Bronchial epithelial cell (primary cell): ENCODE measurements around the gene TAS1R3. TPM values are rescaled to one million over a fixed set of nuclear protein-coding genes. Genes with fewer than 3 reads are reported as not detected.
A peak's percentile ranks its signal among the peaks of the same experiment; 100 is the strongest.

Source experiments
- DNase-seq: peaks from one replicate; pipeline ENCODE4 v3.0.0-alpha.2; 2010; ENCODE audit warnings: low read depth
- FAIRE-seq: peaks from 2 replicates; lab custom pipeline; 2011; peaks lifted over from hg19 to GRCh38; lab: Jason Lieb, UNC
- H3K27me3 ChIP-seq: 2 replicates; pipeline ENCODE4 v1.5.1; 2011; ENCODE audit warnings: low read length; ENCODE audit not compliant: control insufficient read depth, insufficient read depth
- H3K36me3 ChIP-seq: 2 replicates; pipeline ENCODE4 v1.5.1; 2011; ENCODE audit warnings: low read length; ENCODE audit not compliant: control insufficient read depth, insufficient read depth
- H3K4me3 ChIP-seq: 2 replicates; pipeline ENCODE4 v1.5.1; 2011; ENCODE audit warnings: mild to moderate bottlenecking, low read depth, low read length, control low read depth
- CTCF ChIP-seq: IDR thresholded peaks from 2 replicates; pipeline ENCODE4 v1.5.1; 2011; ENCODE audit warnings: mild to moderate bottlenecking, moderate library complexity, low read length, control low read depth, inconsistent platforms; ENCODE audit not compliant: insufficient read depth, severe bottlenecking
- total RNA-seq: library from RNA; depleted of rRNA; stranded (reverse); fragments of >200 nt; gene quantifications from 2 replicates; pipeline ENCODE4 v1.2.1, GENCODE V29; 2014

Gene TAS1R3
- total RNA-seq, 1 donor from 2014 or later: 0.26 TPM

DNA sequence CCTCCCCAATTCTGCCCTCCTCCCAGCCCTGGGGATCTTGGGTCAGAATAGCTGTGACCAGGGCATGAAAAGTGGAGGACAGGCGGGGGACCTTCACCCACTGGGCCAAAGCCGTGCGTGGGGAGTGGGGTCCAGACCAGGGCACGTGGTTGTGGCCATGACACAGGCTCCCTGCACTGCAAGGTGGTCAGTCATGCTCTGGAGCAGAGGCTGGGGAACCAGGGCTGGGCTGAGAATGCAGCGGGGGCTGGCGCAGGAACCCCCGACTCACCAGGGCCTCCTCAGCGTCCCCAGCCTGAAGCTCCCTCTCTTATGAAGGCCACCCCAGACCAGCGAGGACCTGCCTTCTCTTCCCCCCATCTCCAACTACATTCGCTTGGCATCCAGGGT is 15.4 kb downstream of the TAS1R3 start:
- no peak for FAIRE-seq
- no peak for TF ChIP-seq CTCF
- DNase-seq: no peak
- no peak overlapping the region for H3K4me3 ChIP-seq
- no peaks in the 10 kb centered on the region for H3K27me3 ChIP-seq
- H3K36me3 ChIP-seq: peaks cover 5% of the 10 kb centered on the region

DNA sequence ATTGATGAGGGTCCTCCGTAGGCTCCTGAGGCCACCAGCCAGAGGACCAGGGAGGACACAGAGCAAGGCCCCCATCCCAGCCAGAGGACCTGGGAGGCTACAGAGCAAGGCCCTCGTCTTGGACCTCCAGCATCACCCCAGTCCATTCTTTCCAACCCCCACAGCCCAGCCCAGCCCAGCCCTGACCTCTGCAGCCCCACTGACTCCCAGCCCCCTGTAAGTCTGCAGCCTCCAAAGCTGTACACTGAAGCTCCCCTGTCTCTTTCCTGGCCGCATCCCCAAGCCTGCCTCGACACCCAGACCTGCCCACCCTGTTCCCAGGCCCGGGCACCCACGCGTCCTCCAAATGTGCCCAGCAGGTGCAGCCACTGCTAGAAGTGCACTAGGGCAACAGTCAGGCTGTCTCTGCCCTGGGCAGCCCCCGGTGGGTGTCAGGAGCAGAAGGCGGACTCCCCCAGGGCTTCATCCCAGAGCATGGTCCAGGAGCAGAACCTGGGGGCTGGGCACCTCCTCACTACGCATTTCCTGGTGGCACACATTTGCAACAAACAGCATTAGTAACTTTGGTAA is 16.0 kb downstream of the TAS1R3 start:
- Histone ChIP-seq H3K4me3 (peak overlapping the region; percentile 86), H3K27me3 (no peaks in the 10 kb centered on the region), H3K36me3 (peaks cover 1% of the 10 kb centered on the region)
- TF ChIP-seq CTCF: no peak
- FAIRE-seq (no peak), DNase-seq (no peak)

DNA sequence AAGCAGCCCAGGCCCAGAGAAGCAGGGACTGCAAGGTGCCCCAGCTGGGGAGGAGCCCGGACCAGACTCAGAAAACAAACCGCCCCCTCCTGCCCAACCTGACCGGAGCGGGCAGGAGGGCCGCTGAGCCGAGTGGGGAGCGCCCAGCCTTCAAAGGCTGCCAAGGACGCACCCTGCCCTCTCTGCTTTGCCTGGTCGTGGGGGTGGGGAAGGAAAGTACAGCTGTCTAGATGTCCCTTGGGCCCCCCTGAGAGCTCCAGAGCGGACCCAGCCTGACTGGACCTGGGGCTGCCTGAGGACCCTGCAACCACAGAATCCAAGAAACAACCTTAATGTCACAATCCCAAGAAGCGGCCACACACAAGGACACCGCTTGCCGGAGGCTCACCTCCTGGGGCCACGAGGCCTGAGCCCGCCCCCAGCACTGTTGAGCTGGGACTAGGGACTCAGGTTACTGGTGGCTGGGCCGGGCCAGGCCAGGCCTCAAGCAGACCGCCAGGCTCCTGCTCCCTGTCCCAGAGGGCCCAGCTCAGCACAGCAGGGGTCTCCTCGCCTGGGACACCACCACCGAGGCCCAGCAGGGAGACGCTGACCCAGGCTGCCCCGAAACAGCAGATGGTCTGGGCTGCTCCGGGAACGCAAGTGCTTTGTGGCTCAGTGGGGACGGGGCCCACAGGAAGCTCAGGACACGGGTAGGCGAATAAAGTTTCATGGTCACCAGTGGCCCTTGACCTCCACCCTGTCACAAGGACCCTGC is 16.8 kb downstream of the TAS1R3 start:
- TF ChIP-seq CTCF: no peak
- Histone ChIP-seq H3K27me3 (no peaks in the 10 kb centered on the region), H3K4me3 (peak overlapping the region; percentile 86), H3K36me3 (no peaks in the 10 kb centered on the region)
- FAIRE-seq (no peak), DNase-seq (no peak)

DNA sequence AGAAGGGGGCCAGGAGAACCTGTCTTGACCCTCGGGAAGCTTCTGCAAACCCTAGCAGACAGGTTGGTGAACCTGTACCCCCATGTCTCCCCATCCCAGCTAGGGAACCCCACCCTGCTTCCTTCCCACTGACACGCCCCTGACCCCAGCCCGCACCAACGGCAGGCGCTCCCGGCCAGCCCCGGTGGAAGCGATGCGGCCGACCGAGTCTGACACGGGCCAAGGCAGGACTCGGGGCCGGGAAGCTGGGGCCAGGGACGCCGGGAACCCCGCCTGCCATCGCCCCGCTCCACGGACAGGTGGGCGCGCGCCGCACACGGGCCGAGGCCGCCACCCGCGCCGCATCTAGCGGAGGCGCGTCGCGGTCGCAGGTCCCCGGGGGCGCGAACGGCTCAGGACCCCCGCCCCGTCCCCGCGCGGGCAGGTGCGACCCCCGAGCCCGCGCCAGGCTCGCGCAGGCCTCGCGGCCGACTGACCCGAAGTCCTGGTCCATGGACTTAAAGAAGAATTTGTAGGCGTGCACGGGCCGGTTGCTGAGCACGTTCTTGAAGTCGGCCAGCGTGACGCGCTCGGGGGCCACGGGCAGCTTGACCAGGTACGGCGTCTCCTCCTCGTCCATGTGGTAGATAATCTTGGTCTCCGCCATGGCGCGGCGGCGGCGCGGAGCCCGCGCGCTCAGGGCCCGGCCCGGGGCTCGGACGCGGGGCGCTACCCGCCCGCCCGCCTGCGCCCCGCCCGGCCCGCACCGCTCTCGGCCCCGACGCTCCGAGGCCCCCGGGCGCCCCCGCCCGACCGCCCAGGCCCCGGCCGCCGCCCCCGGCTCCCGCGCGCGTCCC is 17.6 kb downstream of the TAS1R3 start:
- no peak for TF ChIP-seq CTCF
- DNase-seq (no peak), FAIRE-seq (no peak)

DNA sequence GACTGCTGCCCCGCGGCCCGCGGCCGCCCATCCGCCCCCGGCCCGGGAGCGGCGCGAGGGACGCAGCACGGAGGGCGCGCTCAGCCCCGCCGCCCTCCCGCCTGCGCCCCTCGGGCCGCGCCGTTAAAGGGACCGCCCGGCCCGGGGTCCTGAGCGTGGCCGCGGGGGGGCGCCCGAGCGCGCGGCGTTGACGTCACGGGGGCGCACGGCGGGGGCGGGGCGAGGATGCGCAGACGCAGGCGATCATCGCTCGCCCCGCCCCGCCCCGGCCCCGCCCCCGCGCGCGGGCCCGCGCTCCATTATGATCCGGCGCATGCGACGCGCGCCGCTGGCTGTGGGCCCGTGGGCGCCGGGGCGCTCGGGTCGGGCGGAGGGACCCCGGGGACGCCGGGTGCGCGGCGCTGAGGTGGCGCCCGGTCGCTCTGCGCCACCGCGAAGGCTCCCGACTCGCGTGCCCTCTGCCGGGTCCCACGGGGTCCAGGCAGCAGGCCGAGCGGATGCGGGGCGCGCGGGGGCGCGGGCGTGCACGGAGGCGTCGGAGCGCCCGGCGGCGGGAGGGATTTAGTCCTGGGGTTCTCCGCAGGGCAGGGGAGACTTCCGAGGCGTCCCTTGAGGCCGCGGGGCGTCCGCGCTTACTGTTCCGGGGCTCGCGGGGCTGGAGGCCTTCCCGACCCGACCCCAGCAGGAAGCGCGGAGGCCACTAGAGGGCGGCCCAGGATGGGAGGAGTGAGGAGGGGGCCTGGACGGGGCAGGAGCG is 18.4 kb downstream of the TAS1R3 start, which contains the start of gene DVL1:
Gene DVL1 (minus strand): TSS at position 163 of the 757 bp plus-strand sequence. CDS start 353 bp downstream, outside the sequence.
- no peaks in the 10 kb centered on the region for H3K36me3 ChIP-seq
- no peak for FAIRE-seq
- TF ChIP-seq CTCF: peak; percentile 61

More for the DNA sequence above, 17.6 kb downstream of the TAS1R3 start:
- H3K27me3 ChIP-seq: no peaks in the 10 kb centered on the region
- H3K36me3 ChIP-seq: no peaks in the 10 kb centered on the region
- H3K4me3 ChIP-seq: peak overlapping the region; percentile 86

More for the DNA sequence above, 18.4 kb downstream of the TAS1R3 start, which contains the start of gene DVL1:
- Histone ChIP-seq H3K4me3 (peak within 1 kb of the TSS; percentile 86), H3K27me3 (no peaks in the 10 kb centered on the region)
- DNase-seq: no peak
